ENCODE measurements around the gene TIMM23. TPM values are rescaled to one million over a fixed set of nuclear protein-coding genes. Genes with fewer than 3 reads are reported as not detected.

Gene TIMM23
- total and polyA plus RNA-seq, 10 of the 15 experiments (the other 5 are each of a cell fraction or from before 2014, with no cell fraction given): 90.0 to 228 (median 120) TPM

DNA sequence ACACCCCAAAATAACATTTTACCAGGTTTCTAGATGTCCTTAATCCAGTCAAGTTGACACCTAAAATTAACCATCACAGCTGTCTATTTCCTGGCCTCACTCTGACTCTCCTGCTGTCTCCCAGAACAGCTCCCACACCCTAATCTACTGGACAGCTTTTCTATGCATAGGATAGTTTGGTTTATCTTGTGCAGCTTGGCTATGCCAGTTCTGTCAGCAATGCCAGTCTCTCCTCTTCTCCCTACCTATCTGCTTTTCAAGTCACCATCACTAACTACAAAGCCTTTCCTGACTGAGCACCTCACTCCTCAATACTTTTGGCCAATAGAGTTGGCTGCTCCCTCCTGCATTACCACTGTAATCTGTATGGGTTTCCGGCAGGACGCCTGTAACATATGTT lies 53.1 kb downstream of the TIMM23 start:
- no peak overlapping the region for H3K4me3 ChIP-seq
- H3K27ac ChIP-seq (ENCODE audit: control insufficient read depth, insufficient read depth): no peak overlapping the region
- no peaks in the 10 kb centered on the region; the same call in 1 of the 2 replicates for H4K20me1 ChIP-seq (ENCODE audit: control insufficient read depth, insufficient read depth)
- H3K79me2 ChIP-seq (ENCODE audit: control insufficient read depth, insufficient read depth, low read length): peaks cover 93% of the 10 kb centered on the region
- no peak overlapping the region for H3K9ac ChIP-seq (ENCODE audit: control insufficient read depth, insufficient read depth, low read length)
- ATAC-seq: no peak
- H3K4me1 ChIP-seq (ENCODE audit: control insufficient read depth, insufficient read depth, low read length): peaks cover 5% of the 10 kb centered on the region
- no peak for FAIRE-seq
- TF ChIP-seq, protein P1, sequence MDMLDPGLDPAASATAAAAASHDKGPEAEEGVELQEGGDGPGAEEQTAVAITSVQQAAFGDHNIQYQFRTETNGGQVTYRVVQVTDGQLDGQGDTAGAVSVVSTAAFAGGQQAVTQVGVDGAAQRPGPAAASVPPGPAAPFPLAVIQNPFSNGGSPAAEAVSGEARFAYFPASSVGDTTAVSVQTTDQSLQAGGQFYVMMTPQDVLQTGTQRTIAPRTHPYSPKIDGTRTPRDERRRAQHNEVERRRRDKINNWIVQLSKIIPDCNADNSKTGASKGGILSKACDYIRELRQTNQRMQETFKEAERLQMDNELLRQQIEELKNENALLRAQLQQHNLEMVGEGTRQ (IDR thresholded peaks at IDR 0.05; ENCODE audit: borderline replicate concordance, low read depth, low read length): no peak
- TF ChIP-seq EED (IDR thresholded peaks at IDR 0.05; ENCODE audit: low read depth): no peak
- TF ChIP-seq, protein P2, sequence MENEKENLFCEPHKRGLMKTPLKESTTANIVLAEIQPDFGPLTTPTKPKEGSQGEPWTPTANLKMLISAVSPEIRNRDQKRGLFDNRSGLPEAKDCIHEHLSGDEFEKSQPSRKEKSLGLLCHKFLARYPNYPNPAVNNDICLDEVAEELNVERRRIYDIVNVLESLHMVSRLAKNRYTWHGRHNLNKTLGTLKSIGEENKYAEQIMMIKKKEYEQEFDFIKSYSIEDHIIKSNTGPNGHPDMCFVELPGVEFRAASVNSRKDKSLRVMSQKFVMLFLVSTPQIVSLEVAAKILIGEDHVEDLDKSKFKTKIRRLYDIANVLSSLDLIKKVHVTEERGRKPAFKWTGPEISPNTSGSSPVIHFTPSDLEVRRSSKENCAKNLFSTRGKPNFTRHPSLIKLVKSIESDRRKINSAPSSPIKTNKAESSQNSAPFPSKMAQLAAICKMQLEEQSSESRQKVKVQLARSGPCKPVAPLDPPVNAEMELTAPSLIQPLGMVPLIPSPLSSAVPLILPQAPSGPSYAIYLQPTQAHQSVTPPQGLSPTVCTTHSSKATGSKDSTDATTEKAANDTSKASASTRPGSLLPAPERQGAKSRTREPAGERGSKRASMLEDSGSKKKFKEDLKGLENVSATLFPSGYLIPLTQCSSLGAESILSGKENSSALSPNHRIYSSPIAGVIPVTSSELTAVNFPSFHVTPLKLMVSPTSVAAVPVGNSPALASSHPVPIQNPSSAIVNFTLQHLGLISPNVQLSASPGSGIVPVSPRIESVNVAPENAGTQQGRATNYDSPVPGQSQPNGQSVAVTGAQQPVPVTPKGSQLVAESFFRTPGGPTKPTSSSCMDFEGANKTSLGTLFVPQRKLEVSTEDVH (IDR thresholded peaks at IDR 0.05; ENCODE audit: low read depth, partially characterized antibody): no peak
- TF ChIP-seq RCOR1 (conservative IDR thresholded peaks at IDR 0.05; ENCODE audit: low read depth, low read length): no peak
- no peak for TF ChIP-seq ATF7 (IDR thresholded peaks at IDR 0.05; ENCODE audit: low read depth)
- no peak for TF ChIP-seq EZH2 (IDR thresholded peaks at IDR 0.05; ENCODE audit: borderline replicate concordance, control insufficient read depth, low read depth, low read length)
- TF ChIP-seq MYB (IDR thresholded peaks at IDR 0.05; ENCODE audit: borderline replicate concordance, low read depth, low read length): no peak
- no peak for TF ChIP-seq SPI1 (IDR thresholded peaks at IDR 0.05; ENCODE audit: borderline replicate concordance, insufficient read depth, low read depth, low read length)
- no peak for TF ChIP-seq CHD1 (IDR thresholded peaks at IDR 0.05; ENCODE audit: low read depth, low read length)
- no peak for TF ChIP-seq ZNF24 (IDR thresholded peaks at IDR 0.05)
- TF ChIP-seq, protein P3, sequence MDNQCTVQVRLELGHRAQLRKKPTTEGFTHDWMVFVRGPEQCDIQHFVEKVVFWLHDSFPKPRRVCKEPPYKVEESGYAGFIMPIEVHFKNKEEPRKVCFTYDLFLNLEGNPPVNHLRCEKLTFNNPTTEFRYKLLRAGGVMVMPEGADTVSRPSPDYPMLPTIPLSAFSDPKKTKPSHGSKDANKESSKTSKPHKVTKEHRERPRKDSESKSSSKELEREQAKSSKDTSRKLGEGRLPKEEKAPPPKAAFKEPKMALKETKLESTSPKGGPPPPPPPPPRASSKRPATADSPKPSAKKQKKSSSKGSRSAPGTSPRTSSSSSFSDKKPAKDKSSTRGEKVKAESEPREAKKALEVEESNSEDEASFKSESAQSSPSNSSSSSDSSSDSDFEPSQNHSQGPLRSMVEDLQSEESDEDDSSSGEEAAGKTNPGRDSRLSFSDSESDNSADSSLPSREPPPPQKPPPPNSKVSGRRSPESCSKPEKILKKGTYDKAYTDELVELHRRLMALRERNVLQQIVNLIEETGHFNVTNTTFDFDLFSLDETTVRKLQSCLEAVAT (IDR thresholded peaks at IDR 0.05): no peak
- no peak for TF ChIP-seq POLR2AphosphoS2 (IDR thresholded peaks at IDR 0.05; ENCODE audit: low read depth, low read length)
- TF ChIP-seq, protein P4, sequence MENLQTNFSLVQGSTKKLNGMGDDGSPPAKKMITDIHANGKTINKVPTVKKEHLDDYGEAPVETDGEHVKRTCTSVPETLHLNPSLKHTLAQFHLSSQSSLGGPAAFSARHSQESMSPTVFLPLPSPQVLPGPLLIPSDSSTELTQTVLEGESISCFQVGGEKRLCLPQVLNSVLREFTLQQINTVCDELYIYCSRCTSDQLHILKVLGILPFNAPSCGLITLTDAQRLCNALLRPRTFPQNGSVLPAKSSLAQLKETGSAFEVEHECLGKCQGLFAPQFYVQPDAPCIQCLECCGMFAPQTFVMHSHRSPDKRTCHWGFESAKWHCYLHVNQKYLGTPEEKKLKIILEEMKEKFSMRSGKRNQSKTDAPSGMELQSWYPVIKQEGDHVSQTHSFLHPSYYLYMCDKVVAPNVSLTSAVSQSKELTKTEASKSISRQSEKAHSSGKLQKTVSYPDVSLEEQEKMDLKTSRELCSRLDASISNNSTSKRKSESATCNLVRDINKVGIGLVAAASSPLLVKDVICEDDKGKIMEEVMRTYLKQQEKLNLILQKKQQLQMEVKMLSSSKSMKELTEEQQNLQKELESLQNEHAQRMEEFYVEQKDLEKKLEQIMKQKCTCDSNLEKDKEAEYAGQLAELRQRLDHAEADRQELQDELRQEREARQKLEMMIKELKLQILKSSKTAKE (IDR thresholded peaks at IDR 0.05; ENCODE audit: low read depth, poor library complexity, severe bottlenecking): no peak
- no peak for TF ChIP-seq YBX1 (IDR thresholded peaks at IDR 0.05)
- in situ Hi-C loops (cut with MboI): loop anchor here (5.0 to 10.0 kb wide), 3 partner anchors 563 to 1021 kb away; partner anchors contain the start of gene ZNF22
- H3K9me3 ChIP-seq (replicated peaks; ENCODE audit: control insufficient read depth, insufficient read depth, low read length): no peaks in the 10 kb centered on the region
- no peak overlapping the region for H2AFZ ChIP-seq (ENCODE audit: control insufficient read depth, low read depth, low read length)
- intact Hi-C loops (cut with micrococcal nuclease; ENCODE audit: unreplicated experiment): loop anchor here (10.0 kb wide), 1 partner anchor 561 kb away; no protein-coding TSS in a partner anchor
- ChIA-PET SMC1A (ENCODE audit: uncharacterized antibody, unreplicated experiment) (interaction anchor here (1.1 to 2.7 kb wide), 4 partner anchors 8 to 790 kb away, joined by 3 to 6 read pairs (median 4); no protein-coding TSS in a partner anchor), POLR2A (no interaction called here), RAD21 (ENCODE audit: unreplicated experiment) (interaction anchor here (1.5 kb wide), 2 partner anchors 14 to 772 kb away, joined by 3 to 4 read pairs; no protein-coding TSS in a partner anchor), CTCF (interaction anchor here (1.1 to 2.1 kb wide), 3 partner anchors 354 to 775 kb away, joined by 3 to 9 read pairs (median 5); no protein-coding TSS in a partner anchor)
- BruUV-seq (replicated peaks): no TSS peak
- 0 out of 4 replicates have a peak, but pooled peaks cover 0 to 3% of the 10 kb centered on the region in 2 experiments for H3K36me3 ChIP-seq (ENCODE audit: control insufficient read depth in 2 of 2, insufficient read depth in 2 of 2, low read length in 1 of 2)
- DNase-seq (ENCODE audit: low read depth, low spot score): no peak
- peak overlapping the region; percentile 44 for H3K4me2 ChIP-seq (ENCODE audit: control insufficient read depth, insufficient read depth)
- 95% methylated on average over 2 of the region's 2 CpGs for WGBS (ENCODE audit: insufficient coverage, insufficient replicate concordance, low lambda C conversion rate, missing lambda C conversion rate)
- no peaks in the 10 kb centered on the region for H3K27me3 ChIP-seq (replicated peaks in 1 of 2; ENCODE audit: control insufficient read depth in 2 of 2, insufficient read depth in 2 of 2, low read length in 1 of 2)
